ENCODE data around the gene TBL1XR1. TPM values are rescaled to one million over a fixed set of nuclear protein-coding genes. Genes with fewer than 3 reads are reported as not detected.

The TBL1XR1 gene
- total and polyA plus RNA-seq, 2 of the 8 experiments (the other 6 are each of a cell fraction or from before 2014, with no cell fraction given) = 28.1 to 147 TPM

DNA sequence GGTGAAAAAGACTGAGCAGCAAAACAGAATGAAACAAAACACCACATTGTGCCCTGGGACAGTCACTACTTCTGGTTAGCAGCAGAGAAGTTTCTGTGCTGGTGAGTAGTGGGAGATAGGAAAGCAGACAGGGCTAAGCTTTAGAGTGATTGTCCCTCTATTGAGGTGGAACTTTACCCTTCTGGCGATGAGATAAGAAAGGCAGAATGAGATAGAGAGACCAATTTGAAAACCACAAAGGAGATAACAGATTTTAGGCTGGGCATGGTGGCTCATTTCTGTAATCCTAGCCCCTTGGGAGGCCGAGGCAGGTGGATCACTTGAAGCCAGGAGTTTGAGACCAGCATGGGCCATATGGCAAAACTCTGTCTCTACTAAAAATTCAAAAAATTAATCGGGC lies 208.5 kb downstream of the TBL1XR1 start:
- ChIA-PET POLR2A (ENCODE audit: partially characterized antibody) (no interaction called here), CTCF (ENCODE audit: partially characterized antibody) (interaction anchor here (0.6 kb wide), 1 partner anchor 1199 kb away, joined by 5 read pairs; no protein-coding TSS in a partner anchor)
- Histone ChIP-seq H2BK12ac (ENCODE audit: low read depth, low read length) (no peak overlapping the region), H3K18ac (ENCODE audit: extremely low read depth, low read length) (no peak overlapping the region), H3K27ac (ENCODE audit: low read depth, low read length) (no peak overlapping the region), H3K4me3 (ENCODE audit: extremely low read depth in 1 of 4, insufficient read depth in 2 of 4, low read depth in 3 of 4, low read length in 4 of 4) (no peak overlapping the region), H3K27me3 (replicated peaks in 1 of 4; ENCODE audit: control insufficient read depth in 3 of 4, extremely low read depth in 1 of 4, insufficient read depth in 3 of 4, low read length in 3 of 4) (no peaks in the 10 kb centered on the region), H4K91ac (replicated peaks; ENCODE audit: insufficient read length, low read length) (no peak overlapping the region), H2AFZ (ENCODE audit: low read length) (no peak overlapping the region), H3K23me2 (ENCODE audit: low read depth, low read length) (no peaks in the 10 kb centered on the region), H2BK120ac (replicated peaks; ENCODE audit: low read depth, low read length) (no peak overlapping the region), H3K4me2 (ENCODE audit: insufficient read depth in 1 of 2, low read depth in 2 of 2, low read length in 2 of 2) (no peak overlapping the region), H2BK5ac (ENCODE audit: low read depth, low read length) (no peak overlapping the region), H3K9me3 (ENCODE audit: insufficient read depth in 2 of 2, low read depth in 1 of 2, low read length in 1 of 2) (peaks cover 0 to 2% of the 10 kb centered on the region in 2 experiments; a peak in 2 of 4 replicates), H2AK5ac (ENCODE audit: low read depth, low read length) (no peak overlapping the region), H3K79me1 (ENCODE audit: low read depth, low read length) (no peaks in the 10 kb centered on the region), H3K36me3 (ENCODE audit: control insufficient read depth in 2 of 4, insufficient read depth in 4 of 4, low read length in 3 of 4) (no peaks in the 10 kb centered on the region), H3K56ac (replicated peaks; ENCODE audit: insufficient read length, low read depth, low read length) (no peak overlapping the region), H4K8ac (ENCODE audit: extremely low read depth, insufficient read depth, low read length) (no peak overlapping the region), H3K4ac (replicated peaks; ENCODE audit: insufficient read length, low read depth, low read length) (no peak overlapping the region), H3K23ac (ENCODE audit: insufficient read length) (no peak overlapping the region), H3K14ac (ENCODE audit: insufficient read length) (no peak overlapping the region), H3K9ac (replicated peaks in 1 of 4; ENCODE audit: extremely low read depth in 1 of 4, low read depth in 3 of 4, low read length in 3 of 4) (no peak overlapping the region), H2BK15ac (ENCODE audit: low read length) (no peak overlapping the region), H4K5ac (ENCODE audit: insufficient read length, low read depth, low read length) (no peak overlapping the region), H3K79me2 (ENCODE audit: control insufficient read depth in 1 of 2, insufficient read depth in 2 of 2, low read length in 2 of 2) (no peaks in the 10 kb centered on the region), H3K4me1 (replicated peaks in 1 of 4; ENCODE audit: control insufficient read depth in 3 of 4, insufficient read depth in 4 of 4, low read length in 3 of 4) (no peaks in the 10 kb centered on the region), H2BK20ac (ENCODE audit: low read length) (no peak overlapping the region), H4K20me1 (replicated peaks in 1 of 2; ENCODE audit: control insufficient read depth in 1 of 2, insufficient read depth in 2 of 2, low read length in 2 of 2) (no peaks in the 10 kb centered on the region)
- TF ChIP-seq BCL11A (IDR thresholded peaks at IDR 0.05; ENCODE audit: low read depth in 2 of 2, low read length in 2 of 2) (no peak), RFX5 (IDR thresholded peaks at IDR 0.05; ENCODE audit: borderline replicate concordance, low read depth, low read length) (no peak), KDM1A (IDR thresholded peaks at IDR 0.05; ENCODE audit: borderline replicate concordance, low read length) (no peak), CHD1 (IDR thresholded peaks at IDR 0.05; ENCODE audit: low read depth, low read length) (no peak), TBP (IDR thresholded peaks at IDR 0.05; ENCODE audit: low read depth, low read length) (no peak), EGR1 (IDR thresholded peaks at IDR 0.05; ENCODE audit: borderline replicate concordance, low read depth, low read length) (no peak), CBX5 (IDR thresholded peaks at IDR 0.05; ENCODE audit: low read depth, low read length) (no peak), POLR2A (IDR thresholded peaks at IDR 0.05; ENCODE audit: control extremely low read depth in 1 of 2, low read depth in 2 of 2, low read length in 2 of 2) (no peak), BRCA1 (IDR thresholded peaks at IDR 0.05; ENCODE audit: low read depth, low read length) (no peak)
- TF ChIP-seq, protein P1, sequence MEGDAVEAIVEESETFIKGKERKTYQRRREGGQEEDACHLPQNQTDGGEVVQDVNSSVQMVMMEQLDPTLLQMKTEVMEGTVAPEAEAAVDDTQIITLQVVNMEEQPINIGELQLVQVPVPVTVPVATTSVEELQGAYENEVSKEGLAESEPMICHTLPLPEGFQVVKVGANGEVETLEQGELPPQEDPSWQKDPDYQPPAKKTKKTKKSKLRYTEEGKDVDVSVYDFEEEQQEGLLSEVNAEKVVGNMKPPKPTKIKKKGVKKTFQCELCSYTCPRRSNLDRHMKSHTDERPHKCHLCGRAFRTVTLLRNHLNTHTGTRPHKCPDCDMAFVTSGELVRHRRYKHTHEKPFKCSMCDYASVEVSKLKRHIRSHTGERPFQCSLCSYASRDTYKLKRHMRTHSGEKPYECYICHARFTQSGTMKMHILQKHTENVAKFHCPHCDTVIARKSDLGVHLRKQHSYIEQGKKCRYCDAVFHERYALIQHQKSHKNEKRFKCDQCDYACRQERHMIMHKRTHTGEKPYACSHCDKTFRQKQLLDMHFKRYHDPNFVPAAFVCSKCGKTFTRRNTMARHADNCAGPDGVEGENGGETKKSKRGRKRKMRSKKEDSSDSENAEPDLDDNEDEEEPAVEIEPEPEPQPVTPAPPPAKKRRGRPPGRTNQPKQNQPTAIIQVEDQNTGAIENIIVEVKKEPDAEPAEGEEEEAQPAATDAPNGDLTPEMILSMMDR (IDR thresholded peaks at IDR 0.05; ENCODE audit: control extremely low read depth in 1 of 3, insufficient read depth in 1 of 3, low read depth in 1 of 3, low read length in 3 of 3) = no peak
- TF ChIP-seq, protein P2, sequence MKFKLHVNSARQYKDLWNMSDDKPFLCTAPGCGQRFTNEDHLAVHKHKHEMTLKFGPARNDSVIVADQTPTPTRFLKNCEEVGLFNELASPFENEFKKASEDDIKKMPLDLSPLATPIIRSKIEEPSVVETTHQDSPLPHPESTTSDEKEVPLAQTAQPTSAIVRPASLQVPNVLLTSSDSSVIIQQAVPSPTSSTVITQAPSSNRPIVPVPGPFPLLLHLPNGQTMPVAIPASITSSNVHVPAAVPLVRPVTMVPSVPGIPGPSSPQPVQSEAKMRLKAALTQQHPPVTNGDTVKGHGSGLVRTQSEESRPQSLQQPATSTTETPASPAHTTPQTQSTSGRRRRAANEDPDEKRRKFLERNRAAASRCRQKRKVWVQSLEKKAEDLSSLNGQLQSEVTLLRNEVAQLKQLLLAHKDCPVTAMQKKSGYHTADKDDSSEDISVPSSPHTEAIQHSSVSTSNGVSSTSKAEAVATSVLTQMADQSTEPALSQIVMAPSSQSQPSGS (IDR thresholded peaks at IDR 0.05; ENCODE audit: low read length) = no peak
- DNase-seq (ENCODE audit: low read depth in 1 of 2, low spot score in 2 of 2) = no peak
- WGBS, 2 experiments (ENCODE audit: extremely low coverage in 1 of 2, insufficient coverage in 1 of 2, insufficient read length in 1 of 2, insufficient replicate concordance in 2 of 2, low coverage in 1 of 2, low lambda C conversion rate in 2 of 2, missing lambda C conversion rate in 1 of 2) = 92% methylated on average over 3 of the region's 3 CpGs; no CpG with 5 or more reads in 1 of the 2 experiments
- FAIRE-seq = no peak

Data from H1 (cell line).